A549 (cell line): ENCODE results near the gene IFNL3. TPM values are rescaled to one million over a fixed set of nuclear protein-coding genes. Genes with fewer than 3 reads are reported as not detected.

Source experiments
- ATAC-seq, 2 experiments: fragments of 200-7000 bp in 1 of 2; fragments of >200 bp in 1 of 2; cut with Nextera tagmentation in 1 of 2; cut with Tn5 transposase in 1 of 2; 3 replicates each; pipeline versions ENCODE4 v1.8.0 to v1.9.1; 2018 to 2020; ENCODE audit warnings: mild to moderate bottlenecking in 1 of 2, moderate library complexity in 1 of 2
- CTCF ChIA-PET: fragments of 300-600 bp; sonication (Branson Sonifier 250); formaldehyde crosslinking; extraction: SDS; loops from one replicate; lab custom pipeline; 2021; ENCODE audit warnings: antibody characterized with exemption, inconsistent platforms; lab: Yijun Ruan, JAX
- POLR2A ChIA-PET: fragments of 350-600 bp; formaldehyde crosslinking; extraction: SDS; loops from one replicate; lab custom pipeline; 2021; ENCODE audit warnings: antibody characterized with exemption, inconsistent platforms; lab: Yijun Ruan, JAX
- DNase-seq, 2 experiments: peaks; one replicate each; pipeline versions ENCODE4 v3.0.0 to v3.0.0-alpha.2; 2011 to 2016; ENCODE audit warnings: low read depth in 1 of 2, low spot score in 1 of 2
- FAIRE-seq: peaks from 2 replicates; lab custom pipeline; 2011; peaks lifted over from hg19 to GRCh38; lab: Jason Lieb, UNC
- H3K27ac ChIP-seq, 2 experiments: fragments of >200 bp; sonication (Bioruptor Twin); formaldehyde crosslinking; 3 replicates each; pipeline ENCODE4 v1.5.1; 2016 to 2017
- H3K4me1 ChIP-seq: fragments of >200 bp; sonication (Bioruptor Twin); formaldehyde crosslinking; 3 replicates; pipeline ENCODE4 v1.6.1; 2016
- H3K4me2 ChIP-seq: fragments of >200 bp; sonication (Bioruptor Twin); formaldehyde crosslinking; 3 replicates; pipeline ENCODE4 v1.6.1; 2016
- H3K4me3 ChIP-seq: fragments of >200 bp; sonication (Bioruptor Twin); formaldehyde crosslinking; 3 replicates; pipeline ENCODE4 v1.5.1; 2016
- H3K9me3 ChIP-seq: fragments of >200 bp; sonication (Bioruptor Twin); formaldehyde crosslinking; 3 replicates; pipeline ENCODE4 v1.6.1; 2016
- BCL3 ChIP-seq: fragments of >200 bp; sonication (Bioruptor Twin); formaldehyde crosslinking; IDR thresholded peaks from 3 replicates; pipeline ENCODE4 v1.6.1; 2016
- CBX2 ChIP-seq: fragments of 200-600 bp; sonication (generic); IDR thresholded peaks from 2 replicates; pipeline ENCODE4 v1.6.1; 2016; ENCODE audit warnings: low read depth, mild to moderate bottlenecking, borderline replicate concordance
- CBX8 ChIP-seq: fragments of 200-600 bp; sonication (generic); IDR thresholded peaks from 2 replicates; pipeline ENCODE4 v1.6.1; 2016
- CHD4 ChIP-seq: fragments of 200-600 bp; sonication (generic); IDR thresholded peaks from 2 replicates; pipeline ENCODE4 v1.6.1; 2016; ENCODE audit warnings: antibody characterized with exemption, mild to moderate bottlenecking, borderline replicate concordance
- CTCF ChIP-seq: fragments of >200 bp; sonication (Bioruptor Twin); formaldehyde crosslinking; IDR thresholded peaks from 3 replicates; pipeline ENCODE4 v1.5.1; 2016
- EHMT2 ChIP-seq: fragments of 200-600 bp; sonication (generic); IDR thresholded peaks from 2 replicates; pipeline ENCODE4 v1.6.1; 2016; ENCODE audit warnings: antibody characterized with exemption, low read depth, mild to moderate bottlenecking, moderate library complexity
- ELK1 ChIP-seq: fragments of 150-350 bp; IDR thresholded peaks from 2 replicates; pipeline ENCODE4 v1.6.1; 2014; ENCODE audit warnings: low read depth, mild to moderate bottlenecking, low read length
- FOSB ChIP-seq: fragments of 250-450 bp; sonication (Bioruptor Pico); IDR thresholded peaks from 2 replicates; pipeline ENCODE4 v1.5.0; 2020; ENCODE audit warnings: mild to moderate bottlenecking, moderate library complexity
- FOSL2 ChIP-seq, 2 experiments: fragments of 450-650 bp in 1 of 2; fragments of >200 bp in 1 of 2; sonication (Bioruptor Twin) in 1 of 2; formaldehyde crosslinking; IDR thresholded peaks; 2 replicates each; pipeline versions ENCODE4 v1.5.0 to v1.6.1; 2016 to 2020; ENCODE audit warnings: mild to moderate bottlenecking in 1 of 2, moderate library complexity in 1 of 2
- FOXS1 ChIP-seq: fragments of 250-450 bp; sonication (Bioruptor Pico); IDR thresholded peaks from 2 replicates; pipeline ENCODE4 v1.5.0; 2020; ENCODE audit warnings: mild to moderate bottlenecking, moderate library complexity
- HEYL ChIP-seq: fragments of 250-450 bp; sonication (Bioruptor Pico); IDR thresholded peaks from 2 replicates; pipeline ENCODE4 v1.8.0; 2021; ENCODE audit warnings: mild to moderate bottlenecking, moderate library complexity
- HMGXB4 ChIP-seq: fragments of 250-450 bp; sonication (Bioruptor Pico); IDR thresholded peaks from 2 replicates; pipeline ENCODE4 v1.5.0; 2021; ENCODE audit warnings: mild to moderate bottlenecking, moderate library complexity, borderline replicate concordance
- HOXB13 ChIP-seq: fragments of 250-450 bp; sonication (Bioruptor Pico); IDR thresholded peaks from 2 replicates; pipeline ENCODE4 v1.5.0; 2020; ENCODE audit warnings: low read depth, mild to moderate bottlenecking, moderate library complexity
- HOXB5 ChIP-seq: fragments of 250-450 bp; sonication (Bioruptor Pico); IDR thresholded peaks from 2 replicates; pipeline ENCODE4 v1.5.0; 2020; ENCODE audit warnings: mild to moderate bottlenecking, moderate library complexity
- JUNB ChIP-seq: fragments of >200 bp; sonication (Bioruptor Twin); formaldehyde crosslinking; IDR thresholded peaks from 2 replicates; pipeline ENCODE4 v1.6.1; 2016
- KDM1A ChIP-seq: fragments of 200-600 bp; sonication (generic); IDR thresholded peaks from 2 replicates; pipeline ENCODE4 v1.6.1; 2016; ENCODE audit warnings: low read depth, mild to moderate bottlenecking
- KDM5A ChIP-seq: fragments of 200-600 bp; sonication (generic); IDR thresholded peaks from 2 replicates; pipeline ENCODE4 v1.6.1; 2016; ENCODE audit warnings: antibody characterized with exemption, mild to moderate bottlenecking
- NR3C1 ChIP-seq: fragments of >200 bp; sonication (Bioruptor Twin); formaldehyde crosslinking; IDR thresholded peaks from 3 replicates; pipeline ENCODE4 v1.6.1; 2017
- PBX3 ChIP-seq: IDR thresholded peaks from 2 replicates; pipeline ENCODE4 v1.6.1; 2012
- PHF8 ChIP-seq: fragments of 200-600 bp; sonication (generic); IDR thresholded peaks from 2 replicates; pipeline ENCODE4 v1.6.1; 2016; ENCODE audit warnings: low read depth, mild to moderate bottlenecking, antibody characterized with exemption, moderate library complexity, borderline replicate concordance
- RAD21 ChIP-seq, 2 experiments: fragments of >200 bp in 1 of 2; sonication (Bioruptor Twin) in 1 of 2; formaldehyde crosslinking in 1 of 2; IDR thresholded peaks in 1 of 2; conservative IDR thresholded peaks in 1 of 2; 2 replicates in 1 of 2; 3 replicates in 1 of 2; pipeline ENCODE4 v1.6.1; 2012 to 2018; ENCODE audit warnings: inconsistent platforms in 1 of 2
- RARB ChIP-seq: fragments of 250-450 bp; sonication (Bioruptor Pico); IDR thresholded peaks from 2 replicates; pipeline ENCODE4 v1.8.0; 2021; ENCODE audit warnings: mild to moderate bottlenecking, moderate library complexity
- SREBF2 ChIP-seq: fragments of 450-650 bp; IDR thresholded peaks from 2 replicates; pipeline ENCODE4 v1.6.1; 2014; ENCODE audit warnings: mild to moderate bottlenecking, moderate library complexity
- TP53 ChIP-seq: fragments of 250-450 bp; sonication (Bioruptor Pico); IDR thresholded peaks from 2 replicates; pipeline ENCODE4 v1.5.0; 2021; ENCODE audit warnings: mild to moderate bottlenecking, moderate library complexity
- ZNF302 ChIP-seq: fragments of 250-450 bp; sonication (Bioruptor Pico); IDR thresholded peaks from 2 replicates; pipeline ENCODE4 v1.9.0; 2021; ENCODE audit warnings: inconsistent platforms, mild to moderate bottlenecking, moderate library complexity
- WGBS: methylation state at CpG from one replicate; pipeline ENCODE4 v1.1.6; 2017; ENCODE audit errors: missing lambda C conversion rate; 5-methylcytosine and 5-hydroxymethylcytosine counted together
- polyA plus RNA-seq, 4 experiments: library from polyadenylated mRNA; depleted of rRNA in 3 of 4; stranded (reverse); fragments of >200 nt; fragmentation: RNase III in 1 of 4; extraction: RNeasy Plus Mini Kit Qiagen cat#74134 plus additional on column Dnase treatment in 1 of 4; gene quantifications; 2 replicates in 3 of 4; 3 replicates in 1 of 4; pipeline ENCODE4 v1.2.3, GENCODE V29; 2011 to 2017

IFNL3 gene
- polyA plus RNA-seq, 2 of the 4 experiments (the other 2 are of a cell fraction) = not detected

GRCh38 chr19:39230096-39230764 is 14.6 kb downstream of the IFNL3 start:
- H3K27ac ChIP-seq = no peak overlapping the region
- ATAC-seq (no peak), FAIRE-seq (peak; percentile 78), DNase-seq (no peak)
- TF ChIP-seq TP53 (no peak), BCL3 (no peak), EHMT2 (no peak), NR3C1 (no peak), ELK1 (no peak), PHF8 (no peak), CHD4 (no peak), CBX2 (no peak)
- WGBS = 42% methylated on average over 2 of the region's 2 CpGs
- ChIA-PET POLR2A (no interaction called here), CTCF (interaction anchor here (0.6 to 2.0 kb wide), 8 partner anchors 8 to 833 kb away, joined by 3 to 5 read pairs (median 3); no protein-coding TSS in a partner anchor)
- H3K4me3 ChIP-seq = no peak overlapping the region
- H3K9me3 ChIP-seq = no peaks in the 10 kb centered on the region
- H3K4me1 ChIP-seq = no peaks in the 10 kb centered on the region
- H3K4me2 ChIP-seq = no peak overlapping the region

- H3K4me3 ChIP-seq = no peak overlapping the region
- 19% methylated on average over 3 of the region's 3 CpGs for WGBS
- H3K9me3 ChIP-seq = no peaks in the 10 kb centered on the region
- FAIRE-seq = no peak
- peak in 1 of 2 experiments; percentile 49 for DNase-seq
- ChIA-PET CTCF (interaction anchor here (0.8 to 2.2 kb wide), 8 partner anchors 9 to 822 kb away, joined by 3 to 9 read pairs (median 4); partner anchors contain the start of gene FAM98C), POLR2A (no interaction called here)
- H3K4me2 ChIP-seq = no peak overlapping the region
- H3K4me1 ChIP-seq = no peaks in the 10 kb centered on the region
- no peak for TF ChIP-seq SREBF2
- 0 out of 5 replicates have a peak, but pooled peaks of 1 of the 2 experiments have one; percentile 8 for TF ChIP-seq RAD21 (conservative IDR thresholded peaks at IDR 0.05 in 1 of 2, IDR thresholded peaks at IDR 0.05 in 1 of 2)
- TF ChIP-seq FOSL2 (IDR thresholded peaks at IDR 0.05) = no peak
- TF ChIP-seq FOSL2 (CRISPR knock-in tag; IDR thresholded peaks at IDR 0.05) = peak; percentile 44
- no peak for TF ChIP-seq JUNB
- TF ChIP-seq FOSB (CRISPR knock-in tag) = no peak
- TF ChIP-seq CTCF = no peak
- H3K27ac ChIP-seq = no peak overlapping the region
- ATAC-seq = peak in 1 of 2 experiments; percentile 14; a peak in 1 of 6 replicates
Measured at GRCh38 chr19:39224910-39225309, 19.9 kb downstream of the IFNL3 start.

GRCh38 chr19:39223703-39224279 is 21.0 kb downstream of the IFNL3 start:
- FAIRE-seq (peak; percentile 79), ATAC-seq (peak; percentile 72 to 84; a peak in 5 of 6 replicates), DNase-seq (peak in 1 of 2 experiments; percentile 74)
- Histone ChIP-seq H3K4me2 (no peak overlapping the region), H3K9me3 (no peaks in the 10 kb centered on the region; the same call in 2 of the 3 replicates), H3K27ac (no peak overlapping the region), H3K4me1 (no peaks in the 10 kb centered on the region), H3K4me3 (no peak overlapping the region)
- 14% methylated on average over 4 of the region's 4 CpGs for WGBS
- CTCF ChIA-PET = interaction anchor here (0.9 to 1.5 kb wide), 2 partner anchors 32 to 122 kb away, joined by 4 to 5 read pairs; no protein-coding TSS in a partner anchor
- POLR2A ChIA-PET = no interaction called here
- 0 out of 2 replicates have a peak, but pooled peaks have one; percentile 45 for TF ChIP-seq FOXS1
- TF ChIP-seq HEYL = no peak
- TF ChIP-seq HOXB5 = no peak
- TF ChIP-seq RARB = no peak
- TF ChIP-seq KDM5A = no peak
- no peak for TF ChIP-seq CBX8
- TF ChIP-seq JUNB = no peak
- TF ChIP-seq HMGXB4 (CRISPR knock-in tag) = no peak
- no peak for TF ChIP-seq HOXB13
- TF ChIP-seq KDM1A = no peak
- no peak for TF ChIP-seq ZNF302
- peak; percentile 96 for TF ChIP-seq EHMT2
- no peak for TF ChIP-seq PBX3
